Activated CD4-positive, alpha-beta T cell treated with anti-CD3 and anti-CD28 coated beads, Interleukin-2, amount 10 ng/mL, durations not matched to agents 7 days and 5 days (primary cell): ENCODE data around the gene TNNI3K. TPM values are rescaled to one million over a fixed set of nuclear protein-coding genes. Genes with fewer than 3 reads are reported as not detected.

Experiments
- CTCF ChIA-PET: fragments of 350-600 bp; sonication (Branson Sonifier 250); formaldehyde crosslinking; loops from one replicate; lab custom pipeline; 2021; ENCODE audit warnings: antibody characterized with exemption; lab: Charles Lee
- POLR2A ChIA-PET: fragments of 350-600 bp; sonication (Branson Sonifier 250); formaldehyde crosslinking; loops from one replicate; lab custom pipeline; 2021; ENCODE audit warnings: antibody characterized with exemption; lab: Charles Lee
- DNase-seq: peaks from one replicate; pipeline ENCODE4 v3.0.0-alpha.2; 2020
- H3K27ac Mint-ChIP-seq: one replicate; pipeline ENCODE4 v1.8.0; 2021; ENCODE audit warnings: mild to moderate bottlenecking, moderate library complexity, mixed read lengths
- H3K27me3 Mint-ChIP-seq: one replicate; pipeline ENCODE4 v1.8.0; 2021; ENCODE audit warnings: mixed read lengths
- H3K36me3 Mint-ChIP-seq: one replicate; pipeline ENCODE4 v1.8.0; 2021; ENCODE audit warnings: low read depth, mixed read lengths
- H3K4me1 Mint-ChIP-seq: one replicate; pipeline ENCODE4 v1.8.0; 2021; ENCODE audit warnings: mixed read lengths
- H3K4me3 Mint-ChIP-seq: one replicate; pipeline ENCODE4 v1.8.0; 2021; ENCODE audit warnings: mild to moderate bottlenecking, moderate library complexity, mixed read lengths
- H3K9me3 Mint-ChIP-seq: one replicate; pipeline ENCODE4 v1.8.0; 2021; ENCODE audit warnings: mixed read lengths
- total RNA-seq, 2 experiments: library from RNA; stranded (reverse); gene quantifications; one replicate each; pipeline ENCODE4 v1.2.3, GENCODE V29; 2021

Gene TNNI3K
- total RNA-seq, 2 experiments from 2014 or later: 0.40 TPM; not detected in 1

GRCh38 chr1:74504933-74505512 lies 269.8 kb downstream of the TNNI3K start:
- H3K27me3 Mint-ChIP-seq: no peaks in the 10 kb centered on the region
- no peak for DNase-seq
- no peaks in the 10 kb centered on the region for H3K36me3 Mint-ChIP-seq
- H3K4me1 Mint-ChIP-seq: no peaks in the 10 kb centered on the region
- no peak overlapping the region for H3K27ac Mint-ChIP-seq
- no peak overlapping the region for H3K4me3 Mint-ChIP-seq
- CTCF ChIA-PET: no interaction called here
- H3K9me3 Mint-ChIP-seq: no peaks in the 10 kb centered on the region
- POLR2A ChIA-PET: no interaction called here

- Mint-ChIP-seq H3K4me1 (no peaks in the 10 kb centered on the region), H3K27ac (no peak overlapping the region), H3K27me3 (no peaks in the 10 kb centered on the region), H3K9me3 (no peaks in the 10 kb centered on the region), H3K36me3 (no peaks in the 10 kb centered on the region), H3K4me3 (no peak overlapping the region)
- no peak for DNase-seq
- ChIA-PET CTCF (no interaction called here), POLR2A (interaction anchor here (0.7 kb wide), 1 partner anchor 85 kb away, joined by 3 read pairs; no protein-coding TSS in a partner anchor)
Measured at GRCh38 chr1:74505928-74506710, 270.9 kb downstream of the TNNI3K start.

- POLR2A ChIA-PET: no interaction called here
- Mint-ChIP-seq H3K36me3 (no peaks in the 10 kb centered on the region), H3K4me3 (no peak overlapping the region), H3K9me3 (no peaks in the 10 kb centered on the region), H3K4me1 (no peaks in the 10 kb centered on the region), H3K27me3 (no peaks in the 10 kb centered on the region), H3K27ac (no peak overlapping the region)
- CTCF ChIA-PET: no interaction called here
- DNase-seq: no peak
Measured at GRCh38 chr1:74508449-74508848, 273.3 kb downstream of the TNNI3K start.

GRCh38 chr1:74512170-74512915 lies 277.2 kb downstream of the TNNI3K start, which contains the start of gene LRRC53:
TSS of gene LRRC53 (minus strand) at chr1:74512611. CDS start at chr1:74483349, 29,262 bp downstream.
- Mint-ChIP-seq H3K27me3 (no peaks in the 10 kb centered on the region), H3K9me3 (no peaks in the 10 kb centered on the region), H3K4me1 (no peaks in the 10 kb centered on the region), H3K4me3 (no peak within 1 kb of the TSS), H3K36me3 (no peaks in the 10 kb centered on the region), H3K27ac (no peak within 1 kb of the TSS)
- no peak for DNase-seq
- ChIA-PET POLR2A (no interaction called here), CTCF (interaction anchor here (1.5 kb wide), 1 partner anchor 29 kb away, joined by 3 read pairs; no protein-coding TSS in a partner anchor)

GRCh38 chr1:74513411-74514300 lies 278.5 kb downstream of the TNNI3K start:
- Mint-ChIP-seq H3K27me3 (no peaks in the 10 kb centered on the region), H3K4me1 (no peaks in the 10 kb centered on the region), H3K9me3 (no peaks in the 10 kb centered on the region), H3K27ac (no peak overlapping the region), H3K4me3 (no peak overlapping the region), H3K36me3 (no peaks in the 10 kb centered on the region)
- POLR2A ChIA-PET: no interaction called here
- CTCF ChIA-PET: no interaction called here
- DNase-seq: no peak

GRCh38 chr1:74517599-74518051 lies 282.4 kb downstream of the TNNI3K start:
- no peak for DNase-seq
- ChIA-PET CTCF (no interaction called here), POLR2A (no interaction called here)
- Mint-ChIP-seq H3K27me3 (no peaks in the 10 kb centered on the region), H3K36me3 (no peaks in the 10 kb centered on the region), H3K4me3 (no peak overlapping the region), H3K4me1 (no peaks in the 10 kb centered on the region), H3K9me3 (no peaks in the 10 kb centered on the region), H3K27ac (no peak overlapping the region)

- no peak overlapping the region for H3K27ac Mint-ChIP-seq
Measured at GRCh38 chr1:74522148-74522547, 287.0 kb downstream of the TNNI3K start.

GRCh38 chr1:74523873-74524480 lies 288.8 kb downstream of the TNNI3K start:
- Mint-ChIP-seq H3K9me3 (no peaks in the 10 kb centered on the region), H3K4me3 (no peak overlapping the region), H3K27me3 (no peaks in the 10 kb centered on the region), H3K4me1 (no peaks in the 10 kb centered on the region), H3K36me3 (no peaks in the 10 kb centered on the region), H3K27ac (no peak overlapping the region)
- ChIA-PET POLR2A (no interaction called here), CTCF (no interaction called here)
- DNase-seq: no peak

More at GRCh38 chr1:74522148-74522547, 287.0 kb downstream of the TNNI3K start:
- ChIA-PET POLR2A (no interaction called here), CTCF (no interaction called here)
- no peak for DNase-seq
- no peaks in the 10 kb centered on the region for H3K27me3 Mint-ChIP-seq
- no peaks in the 10 kb centered on the region for H3K4me1 Mint-ChIP-seq
- H3K4me3 Mint-ChIP-seq: no peak overlapping the region
- no peaks in the 10 kb centered on the region for H3K36me3 Mint-ChIP-seq
- H3K9me3 Mint-ChIP-seq: no peaks in the 10 kb centered on the region

- ChIA-PET POLR2A (interaction anchor here (0.7 kb wide), 1 partner anchor 99 kb away, joined by 3 read pairs; no protein-coding TSS in a partner anchor), CTCF (no interaction called here)
- no peaks in the 10 kb centered on the region for H3K36me3 Mint-ChIP-seq
Measured at GRCh38 chr1:74526708-74527107, 291.5 kb downstream of the TNNI3K start.

GRCh38 chr1:74528123-74528522 lies 292.9 kb downstream of the TNNI3K start:
- ChIA-PET POLR2A (no interaction called here), CTCF (no interaction called here)
- DNase-seq: no peak
- Mint-ChIP-seq H3K27ac (no peak overlapping the region), H3K4me3 (no peak overlapping the region), H3K4me1 (no peaks in the 10 kb centered on the region), H3K9me3 (peaks cover 2% of the 10 kb centered on the region), H3K36me3 (no peaks in the 10 kb centered on the region), H3K27me3 (no peaks in the 10 kb centered on the region)

More at GRCh38 chr1:74526708-74527107, 291.5 kb downstream of the TNNI3K start:
- no peaks in the 10 kb centered on the region for H3K4me1 Mint-ChIP-seq
- H3K27me3 Mint-ChIP-seq: no peaks in the 10 kb centered on the region
- no peak overlapping the region for H3K4me3 Mint-ChIP-seq
- no peak overlapping the region for H3K27ac Mint-ChIP-seq
- no peak for DNase-seq
- peaks cover under 1% of the 10 kb centered on the region for H3K9me3 Mint-ChIP-seq

- Mint-ChIP-seq H3K36me3 (no peaks in the 10 kb centered on the region), H3K4me3 (no peak overlapping the region), H3K27me3 (no peaks in the 10 kb centered on the region), H3K9me3 (peaks cover 2% of the 10 kb centered on the region), H3K27ac (no peak overlapping the region), H3K4me1 (no peaks in the 10 kb centered on the region)
- ChIA-PET POLR2A (no interaction called here), CTCF (no interaction called here)
- no peak for DNase-seq
Measured at GRCh38 chr1:74530892-74531291, 295.7 kb downstream of the TNNI3K start.

GRCh38 chr1:74531796-74532195 lies 296.6 kb downstream of the TNNI3K start:
- H3K27ac Mint-ChIP-seq: no peak overlapping the region
- CTCF ChIA-PET: no interaction called here
- DNase-seq: no peak
- H3K27me3 Mint-ChIP-seq: no peaks in the 10 kb centered on the region
- POLR2A ChIA-PET: no interaction called here
- no peak overlapping the region for H3K4me3 Mint-ChIP-seq
- no peaks in the 10 kb centered on the region for H3K36me3 Mint-ChIP-seq
- H3K9me3 Mint-ChIP-seq: peaks cover 2% of the 10 kb centered on the region
- H3K4me1 Mint-ChIP-seq: no peaks in the 10 kb centered on the region
